Measurements from ENCODE around the gene CD300LG.
"Not testable (repeated sequence)": the region's sequence is repeated elsewhere in the genome, so short reads cannot be mapped to it uniquely, and the experiment has no call there.

Gene CD300LG

DNA sequence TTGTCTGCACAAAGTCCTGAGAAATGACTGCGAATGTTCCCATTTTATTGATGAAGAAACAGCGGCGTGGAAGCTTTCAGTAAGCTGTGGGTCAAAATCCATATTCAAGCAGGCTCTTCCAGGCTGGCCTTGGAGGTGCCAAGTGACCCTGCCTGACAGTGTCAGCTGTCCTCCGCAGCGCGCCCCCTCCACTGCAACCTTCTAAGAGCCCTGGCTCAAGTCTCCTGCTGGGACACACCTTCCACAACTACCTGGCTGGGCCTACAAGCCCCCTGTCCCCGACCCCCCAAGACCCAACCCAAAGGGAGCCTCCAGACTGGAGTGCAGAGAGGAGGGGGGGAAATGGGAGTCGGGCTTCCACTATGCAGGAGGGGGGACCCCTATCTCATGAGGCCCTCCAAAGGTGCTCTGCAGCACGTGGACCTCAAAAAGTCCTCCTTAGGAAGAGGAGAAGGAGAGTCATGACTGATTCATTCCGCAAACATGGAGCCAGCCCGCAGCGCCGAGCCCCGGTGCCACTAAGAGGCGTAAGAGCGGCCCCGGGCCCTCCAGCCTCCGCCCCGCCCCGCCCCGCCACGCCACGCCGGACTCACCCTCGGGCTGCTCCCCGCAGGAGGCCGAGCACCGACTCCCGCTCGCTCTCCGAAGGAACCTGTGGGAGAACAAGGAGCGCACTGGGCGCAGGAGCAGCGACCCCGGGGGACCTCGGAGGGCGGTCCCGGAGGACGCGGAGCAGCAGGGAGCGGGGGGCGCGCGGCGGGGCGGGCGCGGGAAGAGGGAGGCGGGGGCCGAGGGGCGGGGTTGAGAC lies 14.6 kb upstream of the CD300LG start:
- no peak for DNase-seq (ENCODE audit: low spot score)
- TF ChIP-seq, protein P1, sequence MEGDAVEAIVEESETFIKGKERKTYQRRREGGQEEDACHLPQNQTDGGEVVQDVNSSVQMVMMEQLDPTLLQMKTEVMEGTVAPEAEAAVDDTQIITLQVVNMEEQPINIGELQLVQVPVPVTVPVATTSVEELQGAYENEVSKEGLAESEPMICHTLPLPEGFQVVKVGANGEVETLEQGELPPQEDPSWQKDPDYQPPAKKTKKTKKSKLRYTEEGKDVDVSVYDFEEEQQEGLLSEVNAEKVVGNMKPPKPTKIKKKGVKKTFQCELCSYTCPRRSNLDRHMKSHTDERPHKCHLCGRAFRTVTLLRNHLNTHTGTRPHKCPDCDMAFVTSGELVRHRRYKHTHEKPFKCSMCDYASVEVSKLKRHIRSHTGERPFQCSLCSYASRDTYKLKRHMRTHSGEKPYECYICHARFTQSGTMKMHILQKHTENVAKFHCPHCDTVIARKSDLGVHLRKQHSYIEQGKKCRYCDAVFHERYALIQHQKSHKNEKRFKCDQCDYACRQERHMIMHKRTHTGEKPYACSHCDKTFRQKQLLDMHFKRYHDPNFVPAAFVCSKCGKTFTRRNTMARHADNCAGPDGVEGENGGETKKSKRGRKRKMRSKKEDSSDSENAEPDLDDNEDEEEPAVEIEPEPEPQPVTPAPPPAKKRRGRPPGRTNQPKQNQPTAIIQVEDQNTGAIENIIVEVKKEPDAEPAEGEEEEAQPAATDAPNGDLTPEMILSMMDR (IDR thresholded peaks at IDR 0.05) = no peak
- Histone ChIP-seq H3K4me3 (peak overlapping the region; percentile 97), H3K27ac (peak overlapping the region; percentile 71 to 86)

DNA sequence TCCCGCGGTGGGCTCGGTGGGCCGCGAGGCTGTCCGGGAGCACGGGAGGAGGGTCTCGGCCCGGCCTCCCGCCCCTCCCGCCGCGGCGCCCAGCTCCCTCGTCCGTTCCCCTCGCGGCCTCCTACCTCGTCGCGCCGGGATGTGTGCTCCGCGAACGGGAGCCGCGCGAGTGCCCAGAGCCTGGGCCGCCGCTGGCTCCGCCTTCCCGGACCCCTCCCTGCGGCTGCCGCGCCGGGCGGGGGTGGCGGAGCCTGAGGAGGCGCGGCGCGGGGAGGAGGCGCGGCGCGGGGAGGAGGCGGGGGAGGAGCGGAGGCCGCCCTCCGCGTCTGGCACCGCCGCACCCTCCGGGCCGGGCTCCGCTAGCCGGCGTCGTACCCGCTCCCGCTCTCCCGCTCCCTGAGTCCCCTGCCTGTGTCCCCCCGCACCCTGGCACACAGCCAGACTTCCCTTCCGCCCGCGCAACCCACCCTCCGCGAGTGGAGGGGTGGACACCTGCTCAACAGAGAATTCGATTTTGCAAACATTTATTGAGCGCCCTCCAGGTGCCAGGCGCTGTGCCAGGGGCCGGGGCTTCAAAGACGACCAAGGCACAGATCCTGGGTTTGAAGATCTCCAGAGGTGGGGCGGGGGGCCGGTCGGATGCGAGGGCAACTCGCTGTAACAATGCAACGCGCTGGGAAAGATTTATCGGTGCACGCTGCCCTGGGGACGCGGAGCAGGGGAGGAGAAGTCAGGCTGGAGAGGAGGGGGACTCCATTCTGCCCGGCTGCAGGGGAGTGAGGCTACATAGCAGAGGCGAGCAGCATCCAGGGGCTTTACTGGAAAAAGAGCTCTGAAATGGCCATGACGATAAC lies 13.8 kb upstream of the CD300LG start, which contains the start of gene MPP3:
TSS of gene MPP3 (minus strand) at position 171 of the 854 bp plus-strand sequence. CDS start 1,240 bp downstream, outside the sequence.
- TF ChIP-seq, protein P1 (IDR thresholded peaks at IDR 0.05) = no peak
- no peak for DNase-seq (ENCODE audit: low spot score)

DNA sequence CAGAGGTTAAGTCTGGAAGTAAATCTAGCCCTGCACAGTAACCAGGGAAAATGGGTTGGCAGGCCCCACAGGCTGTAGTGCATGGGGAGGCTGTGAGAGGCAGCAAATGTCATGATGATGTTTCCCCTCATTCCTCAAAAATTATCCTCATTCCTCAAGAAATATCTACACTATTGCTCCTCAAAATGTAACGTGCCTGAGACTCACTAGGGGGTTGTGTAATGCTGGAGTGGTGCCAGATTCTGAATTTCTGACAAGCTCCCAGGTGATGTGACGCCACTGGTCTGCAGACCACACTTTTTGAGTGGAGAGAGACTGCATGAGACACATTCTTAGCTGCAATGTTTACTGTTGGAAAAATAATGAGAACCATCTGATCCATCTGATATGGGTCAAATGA lies 12.9 kb upstream of the CD300LG start:
- Histone ChIP-seq H3K4me3 (no peak overlapping the region), H3K27ac (no peak overlapping the region)
- TF ChIP-seq, protein P1 (IDR thresholded peaks at IDR 0.05) = no peak
- DNase-seq (ENCODE audit: low spot score) = no peak

More for the DNA sequence above, 13.8 kb upstream of the CD300LG start, which contains the start of gene MPP3:
- peak within 1 kb of the TSS; percentile 71 to 86 for H3K27ac ChIP-seq
- H3K4me3 ChIP-seq = peak within 1 kb of the TSS; percentile 97

DNA sequence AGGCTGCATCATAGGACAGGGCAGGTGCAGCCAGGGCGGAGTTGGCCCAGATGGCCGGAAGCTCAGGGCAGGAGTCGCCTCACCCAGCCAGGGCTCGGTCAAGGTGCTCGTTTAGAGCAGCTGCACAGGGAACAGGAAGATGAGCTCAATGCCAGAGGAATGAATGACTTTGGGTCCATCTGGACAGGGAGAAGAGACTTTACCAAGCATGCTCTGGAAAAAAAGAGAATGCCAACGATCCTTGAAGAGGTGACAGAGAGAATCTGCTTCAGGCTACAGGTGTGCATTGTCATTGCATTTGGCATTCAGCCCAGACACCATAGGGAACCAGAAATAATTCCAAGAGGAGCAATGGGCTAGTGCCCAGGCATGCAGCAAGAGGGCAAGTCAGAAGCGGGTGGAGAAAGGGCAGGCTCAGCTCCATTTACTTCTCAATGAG lies 7.3 kb upstream of the CD300LG start:
- TF ChIP-seq, protein P1 (IDR thresholded peaks at IDR 0.05) = no peak
- no peak for DNase-seq (ENCODE audit: low spot score)
- no peak overlapping the region for H3K4me3 ChIP-seq
- no peak overlapping the region for H3K27ac ChIP-seq

DNA sequence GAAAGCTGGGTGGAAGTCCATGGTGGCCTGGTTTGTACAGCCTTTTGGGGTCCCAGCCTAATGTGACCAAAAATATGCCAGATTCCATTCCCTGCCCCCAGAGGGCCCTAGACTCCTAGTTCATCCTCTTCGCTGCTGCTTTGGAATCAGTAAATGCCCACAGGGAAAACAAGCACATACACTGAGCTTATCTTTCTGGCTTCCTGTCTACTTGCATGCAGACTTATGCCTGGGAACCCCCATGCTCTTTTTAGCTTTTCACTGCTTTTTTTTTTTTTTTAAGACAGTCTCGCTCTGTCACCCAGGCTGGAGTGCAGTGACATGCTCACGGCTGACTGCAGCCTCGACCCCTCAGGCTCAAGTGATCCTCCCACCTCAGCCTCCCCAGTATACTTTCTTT lies 6.2 kb upstream of the CD300LG start:
- H3K4me3 ChIP-seq = no peak overlapping the region
- no peak for DNase-seq (ENCODE audit: low spot score)
- H3K27ac ChIP-seq = no peak overlapping the region
- TF ChIP-seq, protein P1 (IDR thresholded peaks at IDR 0.05) = no peak

DNA sequence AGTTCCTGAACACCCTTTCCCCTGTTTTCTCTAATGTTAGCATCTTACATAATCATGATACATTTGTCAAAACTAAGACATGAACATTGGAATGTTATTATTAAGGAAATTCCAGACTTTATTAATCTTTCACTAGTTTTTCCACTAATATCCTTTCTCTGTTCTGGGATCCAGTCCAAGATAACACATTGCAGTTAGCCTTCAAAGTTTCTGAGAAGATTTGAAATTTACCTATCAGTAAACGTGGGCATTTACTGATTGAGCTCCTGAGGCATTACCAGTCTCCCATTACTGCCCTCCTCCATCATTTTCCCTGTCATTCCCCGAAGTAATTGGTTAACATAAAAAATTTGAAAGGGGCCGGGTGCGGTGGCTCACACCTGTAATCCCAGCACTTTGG lies 5.7 kb upstream of the CD300LG start:
- DNase-seq (ENCODE audit: low spot score) = no peak
- Histone ChIP-seq H3K4me3 (no peak overlapping the region), H3K27ac (no peak overlapping the region)
- TF ChIP-seq, protein P1 (IDR thresholded peaks at IDR 0.05) = no peak

DNA sequence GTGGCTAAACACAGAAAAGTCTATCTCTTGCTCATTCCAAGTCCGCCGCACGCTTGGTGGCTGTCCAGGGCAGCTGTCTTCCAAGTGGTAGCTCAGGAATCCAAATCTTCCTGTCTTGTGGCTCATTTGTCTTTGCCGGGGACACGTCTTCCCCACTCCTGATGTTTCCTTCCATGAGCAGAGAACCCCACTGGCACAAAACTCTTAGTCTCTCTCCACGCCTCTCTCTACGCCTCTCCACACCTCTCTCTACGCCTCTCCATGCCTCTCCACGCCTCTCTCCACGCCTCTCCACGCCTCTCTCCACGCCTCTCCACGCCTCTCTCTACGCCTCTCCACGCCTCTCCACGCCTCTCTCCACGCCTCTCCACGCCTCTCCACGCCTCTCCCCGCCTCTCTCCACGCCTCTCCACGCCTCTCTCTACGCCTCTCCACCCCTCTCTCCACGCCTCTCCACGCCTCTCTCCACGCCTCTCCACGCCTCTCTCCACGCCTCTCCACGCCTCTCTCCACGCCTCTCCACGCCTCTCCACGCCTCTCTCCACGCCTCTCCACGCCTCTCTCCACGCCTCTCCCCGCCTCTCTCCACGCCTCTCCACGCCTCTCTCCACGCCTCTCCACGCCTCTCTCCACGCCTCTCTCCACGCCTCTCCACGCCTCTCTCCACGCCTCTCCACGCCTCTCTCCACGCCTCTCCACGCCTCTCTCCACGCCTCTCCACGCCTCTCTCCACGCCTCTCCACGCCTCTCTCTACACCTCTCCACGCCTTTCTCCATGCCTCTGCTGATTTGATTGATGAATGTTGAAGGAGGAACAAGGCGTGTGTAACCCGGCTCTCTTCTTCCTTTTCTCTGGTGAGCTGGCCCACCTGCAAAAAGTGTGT lies 4.6 kb upstream of the CD300LG start:
- not testable (repeated sequence) for DNase-seq (ENCODE audit: low spot score); H3K4me3 ChIP-seq; H3K27ac ChIP-seq

Measured in coronary artery (tissue), 2 donors.